GM18511 (cell line): Measurements from ENCODE around the gene NXPH2.
"Not testable (repeated sequence)": the region's sequence is repeated elsewhere in the genome, so short reads cannot be mapped to it uniquely, and the experiment has no call there.

Experiments
- ATAC-seq: cut with Tn5 transposase; IDR thresholded peaks from one replicate; pipeline ENCODE4 v1.9.1; 2021; ENCODE audit warnings: mild to moderate bottlenecking, moderate library complexity; ENCODE audit not compliant: unreplicated experiment

The NXPH2 gene

GRCh38 chr2:138644776-138645175 lies 135.4 kb downstream of the NXPH2 start:
- ATAC-seq, result not testable (repeated sequence)

GRCh38 chr2:138640921-138641676 lies 139.1 kb downstream of the NXPH2 start:
- peak; percentile 79 for ATAC-seq

DNA sequence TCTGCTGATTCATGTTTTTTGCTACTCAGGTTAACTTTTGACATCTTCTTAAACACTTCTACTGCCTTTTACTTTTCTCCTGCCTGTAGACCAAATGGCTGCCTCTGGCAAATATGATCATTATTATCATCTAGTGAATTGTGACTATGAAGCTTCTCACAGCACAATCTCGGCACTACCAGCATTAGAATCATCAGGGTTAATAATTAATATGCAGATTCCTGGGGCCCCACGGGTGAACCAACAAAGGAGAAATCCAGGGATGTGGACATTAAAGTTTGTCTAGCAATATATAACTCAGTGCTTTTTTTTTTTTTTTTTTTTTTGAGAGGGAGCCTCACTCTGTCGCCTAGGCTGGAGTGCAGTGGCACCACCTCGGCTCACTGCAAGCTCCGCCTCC lies 142.5 kb downstream of the NXPH2 start:
- no peak for ATAC-seq

- ATAC-seq, result no peak
Observed at GRCh38 chr2:138637061-138637460, 143.1 kb downstream of the NXPH2 start.

GRCh38 chr2:138633049-138633448 lies 147.1 kb downstream of the NXPH2 start:
- no peak for ATAC-seq

GRCh38 chr2:138632066-138632620 lies 148.0 kb downstream of the NXPH2 start:
- ATAC-seq, result no peak

DNA sequence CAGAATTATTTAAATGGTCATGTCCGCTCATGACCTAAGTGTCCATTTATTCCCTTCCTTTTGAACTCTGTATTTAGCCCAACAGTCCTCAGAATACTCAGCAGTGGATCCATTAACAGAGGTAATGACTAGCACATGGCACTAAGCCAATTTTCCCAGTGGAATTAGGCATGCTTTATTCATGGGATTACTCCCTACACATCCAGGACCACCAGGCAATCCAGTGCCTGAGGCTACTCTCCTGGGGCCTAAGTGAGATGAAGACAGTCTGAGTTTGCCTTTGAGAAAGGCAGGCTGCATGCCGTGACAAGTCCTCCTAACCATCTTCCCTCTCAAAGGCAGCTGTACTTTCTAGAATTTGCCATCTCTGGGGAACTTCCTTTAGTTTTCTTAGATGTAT lies 150.0 kb downstream of the NXPH2 start:
- no peak for ATAC-seq

- ATAC-seq, result no peak
Observed at GRCh38 chr2:138626148-138626547, 154.0 kb downstream of the NXPH2 start.

GRCh38 chr2:138622613-138623012 lies 157.6 kb downstream of the NXPH2 start:
- no peak for ATAC-seq

DNA sequence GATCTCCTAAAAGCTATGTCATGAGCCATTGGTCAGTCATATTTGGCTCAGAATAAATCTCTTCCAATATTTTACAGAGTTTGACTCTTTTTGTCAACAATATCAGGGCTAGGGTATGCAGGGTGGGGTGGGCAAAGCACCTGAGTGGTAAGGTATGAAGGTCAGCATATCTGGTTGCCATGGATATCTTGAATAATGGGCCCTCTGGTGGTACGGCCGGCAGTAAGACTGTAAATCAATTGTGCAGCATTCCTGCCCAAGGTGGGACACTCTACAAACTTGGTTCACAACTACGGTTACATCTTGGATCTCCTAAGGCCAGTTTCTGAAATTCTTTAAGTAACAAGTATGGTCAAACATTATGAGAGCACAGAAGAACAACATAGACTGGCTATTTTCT lies 159.1 kb downstream of the NXPH2 start:
- no peak for ATAC-seq

DNA sequence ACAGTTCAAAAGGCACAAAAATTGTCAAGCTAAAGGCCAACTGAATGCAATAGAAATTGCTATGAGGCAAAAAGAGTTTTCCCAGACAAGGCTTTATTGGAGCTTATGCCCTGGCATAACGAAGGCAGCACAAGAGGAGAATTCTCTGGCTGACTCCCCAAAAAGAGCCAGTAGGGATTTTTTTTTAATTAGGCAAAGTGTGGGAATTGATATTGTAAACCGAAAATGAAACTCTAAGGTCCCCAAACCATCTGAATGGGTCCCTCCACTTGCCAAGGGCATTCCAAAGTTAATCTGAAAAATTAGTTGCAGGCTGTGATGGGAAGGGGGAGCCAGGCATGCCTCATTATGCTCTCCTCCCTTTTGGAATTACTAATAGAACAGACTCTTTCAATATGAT lies 159.8 kb downstream of the NXPH2 start:
- no peak for ATAC-seq
